ENCODE data around the gene FBXO28. TPM values are rescaled to one million over a fixed set of nuclear protein-coding genes. Genes with fewer than 3 reads are reported as not detected.

The FBXO28 gene
- total RNA-seq, 6 experiments from 2014 or later, result 34.3 to 41.8 (median 39.2) TPM

GRCh38 chr1:224172229-224172628, 58.3 kb downstream of the FBXO28 start:
- H3K27ac Mint-ChIP-seq, result no peak overlapping the region
- no peak overlapping the region for H3K4me3 Mint-ChIP-seq
- TF ChIP-seq, protein P1, sequence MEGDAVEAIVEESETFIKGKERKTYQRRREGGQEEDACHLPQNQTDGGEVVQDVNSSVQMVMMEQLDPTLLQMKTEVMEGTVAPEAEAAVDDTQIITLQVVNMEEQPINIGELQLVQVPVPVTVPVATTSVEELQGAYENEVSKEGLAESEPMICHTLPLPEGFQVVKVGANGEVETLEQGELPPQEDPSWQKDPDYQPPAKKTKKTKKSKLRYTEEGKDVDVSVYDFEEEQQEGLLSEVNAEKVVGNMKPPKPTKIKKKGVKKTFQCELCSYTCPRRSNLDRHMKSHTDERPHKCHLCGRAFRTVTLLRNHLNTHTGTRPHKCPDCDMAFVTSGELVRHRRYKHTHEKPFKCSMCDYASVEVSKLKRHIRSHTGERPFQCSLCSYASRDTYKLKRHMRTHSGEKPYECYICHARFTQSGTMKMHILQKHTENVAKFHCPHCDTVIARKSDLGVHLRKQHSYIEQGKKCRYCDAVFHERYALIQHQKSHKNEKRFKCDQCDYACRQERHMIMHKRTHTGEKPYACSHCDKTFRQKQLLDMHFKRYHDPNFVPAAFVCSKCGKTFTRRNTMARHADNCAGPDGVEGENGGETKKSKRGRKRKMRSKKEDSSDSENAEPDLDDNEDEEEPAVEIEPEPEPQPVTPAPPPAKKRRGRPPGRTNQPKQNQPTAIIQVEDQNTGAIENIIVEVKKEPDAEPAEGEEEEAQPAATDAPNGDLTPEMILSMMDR (IDR thresholded peaks at IDR 0.05), result no peak
- H3K27me3 Mint-ChIP-seq (ENCODE audit: insufficient read depth), result peaks cover 2% of the 10 kb centered on the region
- H3K36me3 Mint-ChIP-seq (ENCODE audit: low read depth), result no peaks in the 10 kb centered on the region
- no peak for DNase-seq
- H3K9me3 Mint-ChIP-seq, result peaks cover 9% of the 10 kb centered on the region
- peaks cover 31% of the 10 kb centered on the region for H3K4me1 Mint-ChIP-seq (ENCODE audit: low read depth)

DNA sequence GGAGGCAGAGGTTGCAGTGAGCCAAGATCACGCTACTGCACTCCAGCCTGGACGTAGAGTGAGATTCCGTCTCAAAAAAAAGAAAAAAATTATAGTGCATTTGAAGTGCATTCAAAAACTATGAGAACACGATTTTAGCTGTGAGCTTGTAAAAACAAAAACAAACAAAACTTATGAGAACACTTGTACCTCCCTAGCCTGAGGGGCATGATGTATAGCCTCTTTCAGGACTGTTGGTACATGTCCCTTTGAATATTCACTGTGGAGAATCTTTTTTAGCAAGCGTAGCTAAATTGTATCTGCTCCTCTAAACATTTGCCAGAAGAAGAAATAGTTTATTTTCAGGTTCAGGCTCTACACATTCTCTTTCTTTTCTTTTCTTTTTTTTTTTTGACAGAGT, 59.6 kb downstream of the FBXO28 start:
- no peak overlapping the region for H3K4me3 Mint-ChIP-seq
- H3K36me3 Mint-ChIP-seq (ENCODE audit: low read depth), result no peaks in the 10 kb centered on the region
- H3K27me3 Mint-ChIP-seq (ENCODE audit: insufficient read depth), result peaks cover 2% of the 10 kb centered on the region
- DNase-seq, result no peak
- H3K4me1 Mint-ChIP-seq (ENCODE audit: low read depth), result peaks cover 30% of the 10 kb centered on the region
- H3K9me3 Mint-ChIP-seq, result peaks cover 9% of the 10 kb centered on the region
- TF ChIP-seq, protein P1 (IDR thresholded peaks at IDR 0.05), result no peak
- H3K27ac Mint-ChIP-seq, result no peak overlapping the region

DNA sequence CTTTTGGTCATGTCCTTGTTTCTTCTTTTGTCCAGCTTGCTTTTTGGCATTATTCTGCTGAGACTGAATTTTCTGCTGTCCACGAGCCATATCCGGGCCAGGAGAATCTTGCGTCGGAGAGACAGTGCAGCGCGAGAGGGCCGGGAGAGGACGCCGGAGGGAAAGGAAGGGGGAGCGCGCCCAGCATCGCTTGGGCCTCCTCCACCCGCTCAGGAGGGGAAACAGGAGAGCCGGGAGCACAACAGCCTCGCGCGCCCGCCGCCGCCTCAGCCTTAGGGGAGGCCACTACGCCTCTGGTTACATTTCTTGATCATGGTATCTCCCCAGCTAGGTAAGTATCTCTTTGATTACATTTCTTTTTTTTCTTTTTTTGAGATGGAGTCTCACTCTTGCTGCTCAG, 61.7 kb downstream of the FBXO28 start:
- TF ChIP-seq, protein P1 (IDR thresholded peaks at IDR 0.05), result no peak
- Mint-ChIP-seq H3K27ac (no peak overlapping the region), H3K4me1 (ENCODE audit: low read depth) (peaks cover 9% of the 10 kb centered on the region), H3K36me3 (ENCODE audit: low read depth) (no peaks in the 10 kb centered on the region), H3K27me3 (ENCODE audit: insufficient read depth) (peaks cover 2% of the 10 kb centered on the region), H3K9me3 (peaks cover 9% of the 10 kb centered on the region), H3K4me3 (peak overlapping the region; percentile 68)
- no peak for DNase-seq

- H3K27me3 Mint-ChIP-seq (ENCODE audit: insufficient read depth), result peaks cover 4% of the 10 kb centered on the region
- H3K4me1 Mint-ChIP-seq (ENCODE audit: low read depth), result peaks cover 13% of the 10 kb centered on the region
- H3K27ac Mint-ChIP-seq, result no peak overlapping the region
- DNase-seq, result no peak
- no peak overlapping the region for H3K4me3 Mint-ChIP-seq
- H3K36me3 Mint-ChIP-seq (ENCODE audit: low read depth), result no peaks in the 10 kb centered on the region
- no peaks in the 10 kb centered on the region for H3K9me3 Mint-ChIP-seq
- TF ChIP-seq, protein P1 (IDR thresholded peaks at IDR 0.05), result no peak
Observed at GRCh38 chr1:224177356-224177999, 63.6 kb downstream of the FBXO28 start.

DNA sequence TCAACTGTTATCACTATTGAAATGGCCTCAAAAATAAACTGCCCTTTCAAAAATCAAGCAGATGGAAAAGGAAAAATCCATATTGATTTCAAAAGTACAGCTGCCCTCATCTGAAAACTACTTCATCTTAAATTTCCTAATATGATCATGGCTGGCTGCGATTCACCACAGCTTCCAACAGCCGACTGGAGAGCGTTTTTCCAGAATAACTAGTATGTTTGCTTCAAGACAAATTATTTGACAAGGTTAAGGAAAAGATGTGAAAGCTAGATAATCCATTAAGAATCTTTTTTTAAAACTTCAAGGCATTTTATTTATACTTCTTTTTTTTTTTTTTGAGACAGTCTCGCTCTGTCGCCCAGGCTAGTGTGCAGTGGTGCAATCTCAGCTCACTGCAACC, 65.0 kb downstream of the FBXO28 start:
- Mint-ChIP-seq H3K9me3 (no peaks in the 10 kb centered on the region), H3K36me3 (ENCODE audit: low read depth) (peaks cover under 1% of the 10 kb centered on the region; the same call in 1 of the 2 replicates), H3K4me1 (ENCODE audit: low read depth) (peaks cover 16% of the 10 kb centered on the region), H3K27ac (no peak overlapping the region), H3K27me3 (ENCODE audit: insufficient read depth) (peaks cover 1% of the 10 kb centered on the region; the same call in 1 of the 2 replicates), H3K4me3 (no peak overlapping the region)
- TF ChIP-seq, protein P1 (IDR thresholded peaks at IDR 0.05), result no peak
- no peak for DNase-seq
